H9 (cell line): ENCODE results near the gene RUNX1. TPM values are rescaled to one million over a fixed set of nuclear protein-coding genes. Genes with fewer than 3 reads are reported as not detected.

ENCODE experiments used
- DNase-seq: peaks from one replicate; pipeline ENCODE4 v3.0.0-alpha.2; 2017
- H2AFZ ChIP-seq: one replicate; pipeline ENCODE4 v1.6.1; 2013; ENCODE audit warnings: mild to moderate bottlenecking, low read length, control low read depth, moderate library complexity
- H2AK5ac ChIP-seq: 2 replicates; pipeline ENCODE4 v1.6.1; 2013; ENCODE audit warnings: low read length, control low read depth, mixed read lengths; ENCODE audit not compliant: insufficient read length
- H2BK120ac ChIP-seq: one replicate; pipeline ENCODE4 v1.6.1; 2013; ENCODE audit warnings: low read depth, mild to moderate bottlenecking, low read length, control low read depth, inconsistent platforms; ENCODE audit not compliant: poor library complexity, severe bottlenecking
- H2BK12ac ChIP-seq: 2 replicates; pipeline ENCODE4 v1.6.1; 2013; ENCODE audit warnings: low read length, control low read depth, mixed read lengths, low read depth; ENCODE audit not compliant: insufficient read length
- H2BK15ac ChIP-seq: 2 replicates; pipeline ENCODE4 v1.6.1; 2013; ENCODE audit warnings: low read depth, low read length, control low read depth
- H2BK20ac ChIP-seq: one replicate; pipeline ENCODE4 v1.6.1; 2013; ENCODE audit warnings: low read depth, mild to moderate bottlenecking, low read length, control low read depth, inconsistent platforms; ENCODE audit not compliant: poor library complexity, severe bottlenecking
- H2BK5ac ChIP-seq: 2 replicates; pipeline ENCODE4 v1.6.1; 2013; ENCODE audit warnings: low read length, control low read depth, mixed read lengths; ENCODE audit not compliant: insufficient read length
- H3K14ac ChIP-seq: 2 replicates; pipeline ENCODE4 v1.6.1; 2013; ENCODE audit warnings: low read length, control low read depth; ENCODE audit not compliant: insufficient read depth
- H3K18ac ChIP-seq: 2 replicates; pipeline ENCODE4 v1.6.1; 2013; ENCODE audit warnings: low read depth, mild to moderate bottlenecking, mixed read lengths, low read length, control low read depth; ENCODE audit not compliant: insufficient read length
- H3K23ac ChIP-seq: 2 replicates; pipeline ENCODE4 v1.6.1; 2013; ENCODE audit warnings: low read length, control low read depth, mixed read lengths, low read depth; ENCODE audit not compliant: insufficient read length
- H3K23me2 ChIP-seq: 2 replicates; pipeline ENCODE4 v1.6.1; 2013; ENCODE audit warnings: low read depth, mild to moderate bottlenecking, mixed read lengths, low read length, control low read depth; ENCODE audit not compliant: insufficient read length, poor library complexity, severe bottlenecking
- H3K27ac ChIP-seq: 2 replicates; pipeline ENCODE4 v1.5.1; 2013; ENCODE audit warnings: low read length, control low read depth, mixed read lengths, low read depth; ENCODE audit not compliant: insufficient read length
- H3K27me3 ChIP-seq: 2 replicates; pipeline ENCODE4 v1.6.1; 2013; ENCODE audit warnings: low read length, control low read depth, inconsistent platforms; ENCODE audit not compliant: insufficient read depth
- H3K4ac ChIP-seq: 2 replicates; pipeline ENCODE4 v1.6.1; 2013; ENCODE audit warnings: low read depth, mild to moderate bottlenecking, control low read depth, inconsistent platforms, low read length, moderate library complexity
- H3K4me1 ChIP-seq: 2 replicates; pipeline ENCODE4 v1.6.1; 2013; ENCODE audit warnings: low read length, control low read depth, inconsistent platforms; ENCODE audit not compliant: insufficient read depth
- H3K4me2 ChIP-seq: 2 replicates; pipeline ENCODE4 v1.6.1; 2013; ENCODE audit warnings: low read length, control low read depth, mixed read lengths; ENCODE audit not compliant: insufficient read length, insufficient read depth
- H3K56ac ChIP-seq: 2 replicates; pipeline ENCODE4 v1.6.1; 2013; ENCODE audit warnings: low read depth, mild to moderate bottlenecking, mixed read lengths, low read length, control low read depth; ENCODE audit not compliant: insufficient read length
- H3K79me1 ChIP-seq: 2 replicates; pipeline ENCODE4 v1.6.1; 2013; ENCODE audit warnings: low read depth, mild to moderate bottlenecking, moderate library complexity, low read length, control low read depth, inconsistent platforms; ENCODE audit not compliant: insufficient read depth, poor library complexity, severe bottlenecking
- H3K79me2 ChIP-seq: 2 replicates; pipeline ENCODE4 v1.6.1; 2013; ENCODE audit warnings: low read length, control low read depth, inconsistent platforms; ENCODE audit not compliant: insufficient read depth
- H3K9ac ChIP-seq: 2 replicates; pipeline ENCODE4 v1.6.1; 2013; ENCODE audit warnings: low read length, control low read depth, mixed read lengths; ENCODE audit not compliant: insufficient read length; ENCODE audit errors: extremely low read depth
- H3K9me3 ChIP-seq: one replicate; pipeline ENCODE4 v1.6.1; 2013; ENCODE audit warnings: low read depth, low read length, inconsistent platforms; ENCODE audit not compliant: control insufficient read depth
- H3T11ph ChIP-seq: one replicate; pipeline ENCODE4 v1.6.1; 2013; ENCODE audit warnings: mild to moderate bottlenecking, low read length, control low read depth, inconsistent platforms
- H4K20me1 ChIP-seq: one replicate; pipeline ENCODE4 v1.6.1; 2013; ENCODE audit not compliant: control insufficient read depth, insufficient read length, insufficient read depth
- H4K5ac ChIP-seq: 2 replicates; pipeline ENCODE4 v1.6.1; 2013; ENCODE audit warnings: low read depth, mild to moderate bottlenecking, mixed read lengths, low read length, control low read depth; ENCODE audit not compliant: insufficient read length
- H4K8ac ChIP-seq: replicated peaks from 2 replicates; pipeline ENCODE4 v1.6.1; 2013; ENCODE audit warnings: low read length, control low read depth, mixed read lengths, low read depth; ENCODE audit not compliant: insufficient read length
- H4K91ac ChIP-seq: 2 replicates; pipeline ENCODE4 v1.6.1; 2013; ENCODE audit warnings: low read depth, mild to moderate bottlenecking, moderate library complexity, mixed read lengths, low read length, control low read depth; ENCODE audit not compliant: insufficient read length
- H3K27ac Mint-ChIP-seq, 3 experiments: 2 replicates in 2 of 3; 3 replicates in 1 of 3; pipeline ENCODE4 v1.8.0; 2020 to 2021; ENCODE audit warnings: mixed read lengths in 3 of 3, mild to moderate bottlenecking in 1 of 3, moderate library complexity in 1 of 3
- H3K27me3 Mint-ChIP-seq: 2 replicates; pipeline ENCODE4 v1.8.0; 2021; ENCODE audit warnings: low read depth, mild to moderate bottlenecking, moderate library complexity, mixed read lengths
- H3K36me3 Mint-ChIP-seq, 3 experiments: 2 replicates in 2 of 3; 3 replicates in 1 of 3; pipeline ENCODE4 v1.8.0; 2020 to 2021; ENCODE audit warnings: low read depth in 3 of 3, mixed read lengths in 3 of 3; ENCODE audit not compliant: insufficient read depth in 1 of 3
- H3K4me1 Mint-ChIP-seq, 2 experiments: 2 replicates each; pipeline ENCODE4 v1.8.0; 2020; ENCODE audit warnings: mixed read lengths in 2 of 2
- H3K4me3 Mint-ChIP-seq, 2 experiments: 2 replicates in 1 of 2; 3 replicates in 1 of 2; pipeline ENCODE4 v1.8.0; 2020 to 2021; ENCODE audit warnings: mild to moderate bottlenecking in 2 of 2, mixed read lengths in 2 of 2, moderate library complexity in 1 of 2
- H3K9me3 Mint-ChIP-seq, 2 experiments: 2 replicates in 1 of 2; 3 replicates in 1 of 2; pipeline ENCODE4 v1.8.0; 2020; ENCODE audit warnings: mild to moderate bottlenecking in 2 of 2, mixed read lengths in 2 of 2, moderate library complexity in 1 of 2
- CTCF ChIP-seq: fragments of 200-600 bp; sonication (generic); conservative IDR thresholded peaks from 3 replicates; pipeline ENCODE4 v1.8.0; 2021; ENCODE audit warnings: antibody characterized with exemption, mild to moderate bottlenecking
- whole genome bisulfite sequencing: extraction: QIAGEN DNeasy Blood & Tissue Kit; methylation state at CpG from one replicate; pipeline ENCODE4 v1.1.7; 2013; ENCODE audit warnings: missing lambda C conversion rate, low lambda C conversion rate, mixed read lengths; ENCODE audit not compliant: insufficient read length; ENCODE audit errors: extremely low coverage; 5-methylcytosine and 5-hydroxymethylcytosine counted together
- total RNA-seq: library from RNA; stranded (reverse); gene quantifications from 2 replicates; pipeline ENCODE4 v1.2.1, GENCODE V29; 2021

The RUNX1 gene
- total RNA-seq, 1 experiment from 2014 or later: 0.72 TPM

- Histone ChIP-seq H2BK12ac (no peak overlapping the region), H2AK5ac (no peak overlapping the region), H4K5ac (no peak overlapping the region), H3K27ac (no peak overlapping the region), H2AFZ (no peak overlapping the region), H3K23ac (no peak overlapping the region), H3K18ac (no peak overlapping the region), H3K79me1 (no peaks in the 10 kb centered on the region), H3K27me3 (no peaks in the 10 kb centered on the region), H3K9ac (no peak overlapping the region), H3K4me1 (no peaks in the 10 kb centered on the region), H2BK15ac (no peak overlapping the region), H3K14ac (no peak overlapping the region), H4K8ac (no peak overlapping the region), H3T11ph (no peak overlapping the region), H3K56ac (no peak overlapping the region), H2BK120ac (no peak overlapping the region), H2BK5ac (no peak overlapping the region), H3K79me2 (no peaks in the 10 kb centered on the region), H4K20me1 (no peaks in the 10 kb centered on the region), H4K91ac (no peak overlapping the region), H3K23me2 (no peaks in the 10 kb centered on the region), H2BK20ac (no peak overlapping the region), H3K4ac (no peak overlapping the region), H3K4me2 (no peak overlapping the region), H3K9me3 (no peaks in the 10 kb centered on the region)
- Mint-ChIP-seq H3K9me3 (no peaks in the 10 kb centered on the region; a peak in 3 of 5 replicates), H3K4me1 (no peaks in the 10 kb centered on the region), H3K36me3 (no peaks in the 10 kb centered on the region), H3K27ac (no peak overlapping the region), H3K4me3 (no peak overlapping the region), H3K27me3 (peaks cover 2% of the 10 kb centered on the region; the same call in 1 of the 2 replicates)
- no peak for TF ChIP-seq CTCF
- WGBS: no CpG with 5 or more reads among the region's 3 CpGs
- DNase-seq: no peak
These were observed 42.4 kb upstream of the RUNX1 start for GRCh38 chr21:35091496-35091895.
